AG04449 (cell line): ENCODE measurements around the gene CD209.

Source experiments
- CTCF ChIA-PET: fragments of 350-600 bp; formaldehyde crosslinking; extraction: SDS; loops from one replicate; lab custom pipeline; 2021; ENCODE audit warnings: antibody characterized with exemption; lab: Yijun Ruan, JAX
- POLR2A ChIA-PET: fragments of 400-600, 350-600 bp; formaldehyde crosslinking; extraction: SDS; loops from one replicate; lab custom pipeline; 2020; ENCODE audit warnings: antibody characterized with exemption, inconsistent platforms; lab: Yijun Ruan, JAX
- DNase-seq: peaks from one replicate; pipeline ENCODE4 v3.0.0-alpha.2; 2010; ENCODE audit warnings: low read depth, low spot score
- H3K4me3 ChIP-seq: 2 replicates; pipeline ENCODE4 v1.5.1; 2011; ENCODE audit warnings: low read depth, mild to moderate bottlenecking, control low read depth, low read length
- CTCF ChIP-seq: IDR thresholded peaks from one replicate; pipeline ENCODE4 v1.5.1; 2011; ENCODE audit warnings: mild to moderate bottlenecking, moderate library complexity, low read length, control low read depth, inconsistent platforms; ENCODE audit not compliant: insufficient read depth; ENCODE audit errors: missing control alignments

The CD209 gene

DNA sequence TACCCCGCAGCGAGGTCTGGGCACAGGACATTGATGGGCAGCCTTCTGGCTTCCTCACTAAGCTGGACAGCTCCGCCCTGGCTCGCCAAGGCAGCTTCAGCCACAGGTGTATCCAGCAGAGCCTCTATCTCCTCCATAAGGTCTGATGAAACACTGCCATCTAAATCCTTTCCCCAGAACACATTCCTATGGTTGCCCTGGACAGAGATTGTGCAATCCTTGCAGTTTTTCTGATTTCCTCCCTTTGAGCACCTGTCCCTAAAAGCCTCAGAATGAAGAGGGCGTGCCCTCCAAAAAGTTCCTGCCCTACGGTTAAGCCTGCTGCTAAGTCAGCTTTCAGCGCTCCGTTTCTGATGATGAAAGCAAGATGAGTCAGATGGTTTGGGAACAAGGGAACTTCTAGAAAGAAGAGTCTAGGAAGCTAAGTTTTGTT lies 36.7 kb upstream of the CD209 start:
- no peak for TF ChIP-seq CTCF
- CTCF ChIA-PET, result interaction anchor here (1.0 to 1.9 kb wide), 2 partner anchors 16 to 216 kb away, joined by 3 to 12 read pairs; no protein-coding TSS in a partner anchor
- DNase-seq, result no peak
- POLR2A ChIA-PET, result no interaction called here
- no peak overlapping the region for H3K4me3 ChIP-seq

DNA sequence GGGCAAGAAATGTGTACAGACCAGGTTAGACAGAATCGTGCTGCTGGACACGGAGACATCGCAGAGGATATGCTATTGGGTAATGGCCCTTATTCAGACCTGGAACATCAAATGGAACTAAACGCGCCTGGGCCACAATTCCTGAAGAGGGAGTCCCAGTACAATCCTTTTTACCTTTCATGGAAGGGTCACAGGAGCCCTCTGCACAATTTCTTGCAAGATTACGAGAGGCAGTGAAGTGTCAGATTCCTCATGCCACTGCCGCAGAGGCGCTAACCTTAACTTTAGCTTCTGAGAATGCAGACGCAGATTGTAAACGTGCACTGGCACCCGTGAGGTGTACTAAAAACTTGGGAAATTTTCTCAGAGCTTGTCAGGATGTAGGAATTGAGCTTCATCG lies 33.8 kb upstream of the CD209 start:
- H3K4me3 ChIP-seq, result no peak overlapping the region
- ChIA-PET POLR2A (no interaction called here), CTCF (interaction anchor here (0.8 to 1.0 kb wide), 2 partner anchors 19 to 100 kb away, joined by 3 to 4 read pairs; partner anchors contain the start of gene TRAPPC5)
- no peak for DNase-seq
- TF ChIP-seq CTCF, result no peak

GRCh38 chr19:7779631-7780486 lies 32.5 kb upstream of the CD209 start:
- DNase-seq, result no peak
- CTCF ChIA-PET, result no interaction called here
- POLR2A ChIA-PET, result no interaction called here
- no peak overlapping the region for H3K4me3 ChIP-seq
- no peak for TF ChIP-seq CTCF

GRCh38 chr19:7778081-7778480 lies 30.7 kb upstream of the CD209 start:
- TF ChIP-seq CTCF, result no peak
- no peak overlapping the region for H3K4me3 ChIP-seq
- no peak for DNase-seq
- ChIA-PET CTCF (interaction anchor here (3.1 kb wide), 1 partner anchor 97 kb away, joined by 9 read pairs; the partner anchor contains the start of gene TRAPPC5), POLR2A (no interaction called here)

DNA sequence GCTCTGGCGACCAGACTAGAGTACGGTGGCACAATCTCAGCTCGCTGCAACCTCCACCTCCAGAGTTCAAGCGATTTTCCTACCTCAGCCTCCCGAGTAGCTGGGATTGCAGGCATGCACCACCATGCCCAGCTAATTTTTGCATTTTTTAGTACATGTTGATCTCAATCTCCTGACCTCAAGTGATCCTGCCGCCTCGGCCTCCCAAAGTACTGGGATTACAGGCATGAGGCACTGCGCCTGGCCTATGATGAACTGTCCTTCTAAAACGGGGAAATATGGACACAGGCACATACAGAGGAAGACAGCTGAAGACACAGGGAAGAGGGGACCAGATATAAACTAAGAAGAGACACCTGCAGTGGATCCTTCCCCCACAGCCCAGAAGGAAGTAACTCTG lies 28.4 kb upstream of the CD209 start:
- ChIA-PET CTCF (interaction anchor here (1.2 to 3.1 kb wide), 2 partner anchors 9 to 95 kb away, joined by 3 to 9 read pairs; partner anchors contain the start of gene TRAPPC5), POLR2A (no interaction called here)
- DNase-seq, result no peak
- no peak overlapping the region for H3K4me3 ChIP-seq
- TF ChIP-seq CTCF, result no peak

- no peak overlapping the region for H3K4me3 ChIP-seq
- DNase-seq, result no peak
- TF ChIP-seq CTCF, result no peak
- ChIA-PET CTCF (no interaction called here), POLR2A (no interaction called here)
Observed at GRCh38 chr19:7773841-7774240, 26.5 kb upstream of the CD209 start.
